Measurements from ENCODE around the gene PPP1R12A.

Gene PPP1R12A

GRCh38 chr12:79765157-79765556 is 169.7 kb downstream of the PPP1R12A start:
- Histone ChIP-seq H3K4me3 (ENCODE audit: low read depth in 1 of 2, low read length in 1 of 2) (no peak overlapping the region), H3K4me1 (ENCODE audit: control insufficient read depth in 1 of 2, insufficient read depth in 1 of 2, low read depth in 1 of 2, low read length in 1 of 2) (no peaks in the 10 kb centered on the region), H3K36me3 (no peaks in the 10 kb centered on the region), H3K27me3 (no peaks in the 10 kb centered on the region), H3K9me3 (no peaks in the 10 kb centered on the region), H3K27ac (no peak overlapping the region)
- TF ChIP-seq, protein P1, sequence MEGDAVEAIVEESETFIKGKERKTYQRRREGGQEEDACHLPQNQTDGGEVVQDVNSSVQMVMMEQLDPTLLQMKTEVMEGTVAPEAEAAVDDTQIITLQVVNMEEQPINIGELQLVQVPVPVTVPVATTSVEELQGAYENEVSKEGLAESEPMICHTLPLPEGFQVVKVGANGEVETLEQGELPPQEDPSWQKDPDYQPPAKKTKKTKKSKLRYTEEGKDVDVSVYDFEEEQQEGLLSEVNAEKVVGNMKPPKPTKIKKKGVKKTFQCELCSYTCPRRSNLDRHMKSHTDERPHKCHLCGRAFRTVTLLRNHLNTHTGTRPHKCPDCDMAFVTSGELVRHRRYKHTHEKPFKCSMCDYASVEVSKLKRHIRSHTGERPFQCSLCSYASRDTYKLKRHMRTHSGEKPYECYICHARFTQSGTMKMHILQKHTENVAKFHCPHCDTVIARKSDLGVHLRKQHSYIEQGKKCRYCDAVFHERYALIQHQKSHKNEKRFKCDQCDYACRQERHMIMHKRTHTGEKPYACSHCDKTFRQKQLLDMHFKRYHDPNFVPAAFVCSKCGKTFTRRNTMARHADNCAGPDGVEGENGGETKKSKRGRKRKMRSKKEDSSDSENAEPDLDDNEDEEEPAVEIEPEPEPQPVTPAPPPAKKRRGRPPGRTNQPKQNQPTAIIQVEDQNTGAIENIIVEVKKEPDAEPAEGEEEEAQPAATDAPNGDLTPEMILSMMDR (IDR thresholded peaks at IDR 0.05), result no peak

DNA sequence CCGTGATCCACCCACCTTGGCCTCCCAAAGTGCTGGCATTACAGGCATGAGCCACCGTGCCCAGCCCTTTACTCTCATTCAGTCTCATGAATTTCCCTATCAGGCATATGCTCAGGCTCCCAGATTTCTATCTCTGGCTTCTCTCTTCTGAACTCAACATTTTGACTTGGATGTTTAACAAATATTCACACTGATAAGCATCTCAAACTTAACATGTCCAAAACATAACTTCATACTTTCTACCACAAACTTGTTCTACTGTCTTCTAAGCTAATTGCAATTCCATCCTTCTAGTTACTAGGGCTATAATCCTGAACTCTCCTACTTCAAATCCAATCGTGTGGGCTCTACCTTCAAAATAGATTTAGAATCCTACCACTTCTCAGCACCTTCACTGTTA is 170.3 kb downstream of the PPP1R12A start:
- TF ChIP-seq, protein P1 (IDR thresholded peaks at IDR 0.05), result no peak
- Histone ChIP-seq H3K4me3 (ENCODE audit: low read depth in 1 of 2, low read length in 1 of 2) (no peak overlapping the region), H3K36me3 (no peaks in the 10 kb centered on the region), H3K27ac (no peak overlapping the region), H3K4me1 (ENCODE audit: control insufficient read depth in 1 of 2, insufficient read depth in 1 of 2, low read depth in 1 of 2, low read length in 1 of 2) (no peaks in the 10 kb centered on the region), H3K9me3 (no peaks in the 10 kb centered on the region), H3K27me3 (no peaks in the 10 kb centered on the region)

GRCh38 chr12:79763766-79764452 is 171.0 kb downstream of the PPP1R12A start:
- H3K36me3 ChIP-seq, result no peaks in the 10 kb centered on the region
- no peak overlapping the region for H3K4me3 ChIP-seq (ENCODE audit: low read depth in 1 of 2, low read length in 1 of 2)
- TF ChIP-seq, protein P1 (IDR thresholded peaks at IDR 0.05), result no peak
- H3K27me3 ChIP-seq, result no peaks in the 10 kb centered on the region
- no peaks in the 10 kb centered on the region for H3K4me1 ChIP-seq (ENCODE audit: control insufficient read depth in 1 of 2, insufficient read depth in 1 of 2, low read depth in 1 of 2, low read length in 1 of 2)
- H3K27ac ChIP-seq, result no peak overlapping the region
- H3K9me3 ChIP-seq, result no peaks in the 10 kb centered on the region

DNA sequence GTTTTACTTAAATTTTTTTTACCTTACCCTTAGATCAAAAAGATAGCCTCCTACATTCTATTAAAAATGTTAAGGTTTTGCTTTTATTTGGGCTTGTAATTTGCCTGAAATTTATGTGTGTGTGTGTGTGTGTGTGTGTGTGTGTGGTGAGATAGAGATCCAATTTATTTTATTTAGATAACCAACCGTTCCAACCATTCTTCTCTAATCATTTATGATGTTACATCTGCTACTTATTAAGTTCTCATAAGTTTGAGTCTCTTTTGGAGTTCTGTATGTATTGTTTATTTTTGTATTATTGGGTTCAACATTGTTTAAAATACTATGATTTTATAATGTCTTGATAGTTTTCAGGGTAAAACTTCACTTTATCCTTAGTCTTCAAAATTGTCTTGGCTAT is 173.6 kb downstream of the PPP1R12A start:
- H3K4me3 ChIP-seq (ENCODE audit: low read depth in 1 of 2, low read length in 1 of 2), result no peak overlapping the region
- no peaks in the 10 kb centered on the region for H3K4me1 ChIP-seq (ENCODE audit: control insufficient read depth in 1 of 2, insufficient read depth in 1 of 2, low read depth in 1 of 2, low read length in 1 of 2)
- no peaks in the 10 kb centered on the region for H3K9me3 ChIP-seq
- H3K27me3 ChIP-seq, result no peaks in the 10 kb centered on the region
- H3K27ac ChIP-seq, result no peak overlapping the region
- TF ChIP-seq, protein P1 (IDR thresholded peaks at IDR 0.05), result no peak
- H3K36me3 ChIP-seq, result no peaks in the 10 kb centered on the region

- Histone ChIP-seq H3K27me3 (no peaks in the 10 kb centered on the region), H3K27ac (no peak overlapping the region), H3K9me3 (no peaks in the 10 kb centered on the region), H3K4me3 (ENCODE audit: low read depth in 1 of 2, low read length in 1 of 2) (no peak overlapping the region), H3K4me1 (ENCODE audit: control insufficient read depth in 1 of 2, insufficient read depth in 1 of 2, low read depth in 1 of 2, low read length in 1 of 2) (no peaks in the 10 kb centered on the region), H3K36me3 (no peaks in the 10 kb centered on the region)
- TF ChIP-seq, protein P1 (IDR thresholded peaks at IDR 0.05), result no peak
Measured at GRCh38 chr12:79747274-79747673, 187.6 kb downstream of the PPP1R12A start.
